ENCODE results near the gene CDC42SE1.

The CDC42SE1 gene

GRCh38 chr1:151058692-151059091 lies 730 bp downstream of the CDC42SE1 start:
- peak overlapping the region; percentile 94 for H3K4me3 ChIP-seq (ENCODE audit: low read depth, low read length)
- POLR2A ChIA-PET, result interaction anchor here (6.5 kb wide), 1 partner anchor 10 kb away, joined by 56 read pairs; the partner anchor contains the start of gene C1orf56
- TF ChIP-seq, protein P1, sequence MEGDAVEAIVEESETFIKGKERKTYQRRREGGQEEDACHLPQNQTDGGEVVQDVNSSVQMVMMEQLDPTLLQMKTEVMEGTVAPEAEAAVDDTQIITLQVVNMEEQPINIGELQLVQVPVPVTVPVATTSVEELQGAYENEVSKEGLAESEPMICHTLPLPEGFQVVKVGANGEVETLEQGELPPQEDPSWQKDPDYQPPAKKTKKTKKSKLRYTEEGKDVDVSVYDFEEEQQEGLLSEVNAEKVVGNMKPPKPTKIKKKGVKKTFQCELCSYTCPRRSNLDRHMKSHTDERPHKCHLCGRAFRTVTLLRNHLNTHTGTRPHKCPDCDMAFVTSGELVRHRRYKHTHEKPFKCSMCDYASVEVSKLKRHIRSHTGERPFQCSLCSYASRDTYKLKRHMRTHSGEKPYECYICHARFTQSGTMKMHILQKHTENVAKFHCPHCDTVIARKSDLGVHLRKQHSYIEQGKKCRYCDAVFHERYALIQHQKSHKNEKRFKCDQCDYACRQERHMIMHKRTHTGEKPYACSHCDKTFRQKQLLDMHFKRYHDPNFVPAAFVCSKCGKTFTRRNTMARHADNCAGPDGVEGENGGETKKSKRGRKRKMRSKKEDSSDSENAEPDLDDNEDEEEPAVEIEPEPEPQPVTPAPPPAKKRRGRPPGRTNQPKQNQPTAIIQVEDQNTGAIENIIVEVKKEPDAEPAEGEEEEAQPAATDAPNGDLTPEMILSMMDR (IDR thresholded peaks at IDR 0.05; ENCODE audit: insufficient read depth, low read length, missing control alignments), result no peak
- CTCF ChIA-PET, result interaction anchor here (0.6 to 4.9 kb wide), 7 partner anchors 8 to 193 kb away, joined by 3 to 26 read pairs (median 6); partner anchors contain the start of genes C1orf56 and GABPB2
- no peak for DNase-seq (ENCODE audit: low read depth, low spot score)

- DNase-seq (ENCODE audit: low read depth, low spot score), result no peak
- POLR2A ChIA-PET, result no interaction called here
- H3K4me3 ChIP-seq (ENCODE audit: low read depth, low read length), result no peak overlapping the region
- CTCF ChIA-PET, result interaction anchor here (1.0 to 1.1 kb wide), 3 partner anchors 11 to 43 kb away, joined by 3 read pairs; no protein-coding TSS in a partner anchor
- TF ChIP-seq, protein P1 (IDR thresholded peaks at IDR 0.05; ENCODE audit: insufficient read depth, low read length, missing control alignments), result no peak
Observed at GRCh38 chr1:151056149-151056548, 3.3 kb downstream of the CDC42SE1 start.

DNA sequence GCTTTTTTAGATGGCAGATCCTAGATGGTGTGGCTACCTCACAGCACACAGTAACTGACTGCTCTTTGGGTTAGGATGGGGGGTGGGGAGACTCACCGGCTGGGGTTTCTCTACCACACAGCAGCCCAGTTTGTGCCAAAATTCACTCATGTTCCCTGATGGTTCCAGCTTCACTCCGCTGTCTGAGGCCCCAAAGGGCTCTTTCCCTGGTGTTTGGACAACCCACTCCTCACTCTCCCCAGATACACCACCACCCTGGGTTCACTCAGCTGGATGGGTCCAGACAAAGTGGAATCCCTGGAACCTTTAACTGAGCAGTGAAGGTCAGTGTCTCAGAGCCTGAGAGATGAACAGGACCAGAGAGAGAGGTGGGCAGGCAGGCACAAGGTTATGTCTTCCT lies 3.8 kb downstream of the CDC42SE1 start:
- POLR2A ChIA-PET, result no interaction called here
- no peak overlapping the region for H3K4me3 ChIP-seq (ENCODE audit: low read depth, low read length)
- TF ChIP-seq, protein P1 (IDR thresholded peaks at IDR 0.05; ENCODE audit: insufficient read depth, low read length, missing control alignments), result no peak
- no peak for DNase-seq (ENCODE audit: low read depth, low spot score)
- CTCF ChIA-PET, result interaction anchor here (1.0 to 1.1 kb wide), 2 partner anchors 12 to 31 kb away, joined by 3 read pairs; no protein-coding TSS in a partner anchor

GRCh38 chr1:151054971-151055547 lies 4.4 kb downstream of the CDC42SE1 start:
- POLR2A ChIA-PET, result no interaction called here
- no peak overlapping the region for H3K4me3 ChIP-seq (ENCODE audit: low read depth, low read length)
- no peak for DNase-seq (ENCODE audit: low read depth, low spot score)
- CTCF ChIA-PET, result interaction anchor here (1.0 kb wide), 1 partner anchor 30 kb away, joined by 3 read pairs; no protein-coding TSS in a partner anchor
- TF ChIP-seq, protein P1 (IDR thresholded peaks at IDR 0.05; ENCODE audit: insufficient read depth, low read length, missing control alignments), result no peak

- CTCF ChIA-PET, result interaction anchor here (0.7 to 3.3 kb wide), 5 partner anchors 7 to 57 kb away, joined by 3 to 24 read pairs (median 4); partner anchors contain the start of genes CDC42SE1, GABPB2 and MLLT11
- POLR2A ChIA-PET, result interaction anchor here (5.5 kb wide), 1 partner anchor 8 kb away, joined by 56 read pairs; the partner anchor contains the start of genes CDC42SE1 and MLLT11
- H3K4me3 ChIP-seq (ENCODE audit: low read depth, low read length), result no peak overlapping the region
- no peak for DNase-seq (ENCODE audit: low read depth, low spot score)
- TF ChIP-seq, protein P1 (IDR thresholded peaks at IDR 0.05; ENCODE audit: insufficient read depth, low read length, missing control alignments), result no peak
Observed at GRCh38 chr1:151051356-151052009, 7.9 kb downstream of the CDC42SE1 start.

Measured in AG04449 (cell line).